Measurements from ENCODE around the gene CPA3.

CPA3 gene

GRCh38 chr3:148861277-148861869, 3.7 kb upstream of the CPA3 start:
- DNase-seq, result no peak

GRCh38 chr3:148863297-148863696, 1.8 kb upstream of the CPA3 start:
- DNase-seq, result no peak

- DNase-seq, result no peak
Measured at GRCh38 chr3:148863814-148864213, 1.3 kb upstream of the CPA3 start.

DNA sequence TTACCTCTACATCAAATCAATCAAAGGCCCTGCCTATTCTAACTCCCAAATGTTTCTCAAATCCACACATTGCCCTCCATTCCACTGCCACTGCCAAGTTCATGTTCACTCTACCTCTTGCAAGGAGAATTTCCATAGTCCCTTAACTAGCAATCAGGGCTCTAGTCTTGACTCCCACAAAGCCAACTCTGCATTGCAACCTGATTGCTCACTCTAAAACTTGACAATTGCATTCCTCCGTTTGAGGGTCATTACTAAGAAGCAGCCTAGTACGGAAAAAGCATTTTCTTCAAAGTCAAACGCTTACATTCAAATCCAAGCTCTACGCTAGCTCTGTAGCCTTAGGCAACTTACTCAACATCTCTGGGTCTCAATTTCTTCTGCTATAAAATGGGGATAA, 1.2 kb downstream of the CPA3 start:
- DNase-seq, result no peak

GRCh38 chr3:148873270-148873927, 8.3 kb downstream of the CPA3 start:
- DNase-seq, result no peak

GRCh38 chr3:148873977-148874376, 8.9 kb downstream of the CPA3 start:
- DNase-seq, result no peak

- DNase-seq, result no peak
Measured at GRCh38 chr3:148878095-148878494, 13.0 kb downstream of the CPA3 start.

DNA sequence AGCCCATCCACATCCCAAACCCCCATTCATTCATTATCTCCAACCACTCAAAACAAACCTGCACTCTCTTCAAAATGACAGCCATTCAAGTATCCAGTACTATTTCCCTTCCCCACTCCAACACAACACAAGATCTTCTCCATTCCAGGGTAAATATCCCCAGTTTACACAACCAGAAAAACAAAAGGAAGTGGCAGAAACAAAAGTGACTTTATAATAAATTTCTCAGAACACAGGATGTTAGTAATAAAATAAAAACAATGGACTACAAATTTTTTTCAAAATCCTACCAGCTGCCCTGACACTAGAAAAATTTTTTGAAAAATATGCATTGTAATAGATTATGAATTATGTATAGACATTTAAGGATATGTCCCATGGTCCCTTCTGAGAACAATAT, 14.2 kb downstream of the CPA3 start:
- no peak for DNase-seq

- DNase-seq, result no peak
Measured at GRCh38 chr3:148880681-148881080, 15.6 kb downstream of the CPA3 start.

DNA sequence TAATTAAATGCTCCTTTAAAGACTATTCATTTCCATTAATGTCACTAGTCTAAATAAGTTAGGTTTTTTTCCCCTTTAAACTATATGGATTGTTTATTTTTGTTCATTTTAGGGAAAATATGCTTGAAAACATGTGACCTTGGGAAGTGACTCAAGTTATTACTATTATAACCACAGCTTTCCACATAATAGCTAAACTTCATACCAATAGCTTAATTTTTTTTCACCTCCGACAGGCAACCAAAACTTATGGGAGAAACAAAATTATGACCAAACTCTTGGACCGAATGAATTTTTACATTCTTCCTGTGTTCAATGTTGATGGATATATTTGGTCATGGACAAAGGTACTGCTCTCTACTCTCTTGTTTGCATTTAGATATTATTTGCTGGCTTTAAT, 16.2 kb downstream of the CPA3 start:
- DNase-seq, result no peak

DNA sequence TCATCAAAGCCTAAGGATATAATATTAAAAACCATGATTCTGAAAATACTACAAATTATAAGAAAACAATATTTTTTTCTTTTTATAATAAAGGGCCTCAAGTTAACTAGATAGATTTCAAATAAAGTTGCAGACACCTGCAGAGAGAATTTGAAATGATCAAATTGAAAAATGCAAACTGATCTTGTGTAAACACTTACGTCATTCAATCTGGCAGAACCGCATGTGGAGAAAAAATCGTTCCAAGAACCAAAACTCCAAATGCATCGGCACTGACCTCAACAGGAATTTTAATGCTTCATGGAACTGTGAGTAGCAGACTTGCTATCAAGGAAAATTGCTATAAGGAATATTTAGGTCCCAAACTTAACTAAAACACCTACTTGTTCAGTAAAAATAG, 17.2 kb downstream of the CPA3 start:
- DNase-seq, result no peak

- DNase-seq, result no peak
Measured at GRCh38 chr3:148883163-148883562, 18.1 kb downstream of the CPA3 start.

DNA sequence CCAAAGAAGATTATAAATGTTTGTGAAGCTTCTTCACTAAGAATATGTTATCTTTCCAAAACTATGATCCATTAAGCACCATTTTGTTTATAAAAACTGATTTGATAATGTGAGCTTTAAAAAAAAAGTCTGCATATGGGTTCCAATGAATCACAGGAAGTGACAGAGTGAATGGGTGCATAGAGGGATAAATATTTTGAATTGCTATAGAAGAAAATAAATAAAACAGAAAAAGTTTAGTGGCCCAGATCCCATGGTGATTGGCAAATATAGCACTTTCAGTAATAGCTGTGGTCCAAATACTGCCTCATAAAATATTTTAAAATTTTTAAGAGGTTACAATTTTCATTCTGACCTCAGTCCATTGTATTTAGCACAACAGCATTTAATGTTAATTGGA, 19.2 kb downstream of the CPA3 start:
- no peak for DNase-seq

DNA sequence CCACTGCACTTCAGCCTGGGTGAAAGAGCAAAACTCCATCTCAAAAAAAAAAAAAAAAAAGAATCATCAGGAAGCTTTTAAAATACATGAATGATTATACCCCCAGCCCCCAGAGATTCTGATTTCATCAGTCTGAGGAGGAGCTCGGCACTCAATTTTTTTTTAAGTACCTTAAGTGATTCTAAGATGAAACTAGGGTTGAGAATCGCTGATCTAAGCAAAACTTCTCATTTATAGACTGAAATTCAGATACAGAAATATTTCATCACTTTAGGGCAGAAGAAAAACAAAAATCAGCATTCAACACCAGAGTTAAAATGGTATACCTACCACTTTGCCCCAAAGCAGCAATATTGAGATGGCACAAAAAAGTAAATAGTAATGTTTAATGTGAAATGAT, 24.7 kb downstream of the CPA3 start:
- no peak for DNase-seq

DNA sequence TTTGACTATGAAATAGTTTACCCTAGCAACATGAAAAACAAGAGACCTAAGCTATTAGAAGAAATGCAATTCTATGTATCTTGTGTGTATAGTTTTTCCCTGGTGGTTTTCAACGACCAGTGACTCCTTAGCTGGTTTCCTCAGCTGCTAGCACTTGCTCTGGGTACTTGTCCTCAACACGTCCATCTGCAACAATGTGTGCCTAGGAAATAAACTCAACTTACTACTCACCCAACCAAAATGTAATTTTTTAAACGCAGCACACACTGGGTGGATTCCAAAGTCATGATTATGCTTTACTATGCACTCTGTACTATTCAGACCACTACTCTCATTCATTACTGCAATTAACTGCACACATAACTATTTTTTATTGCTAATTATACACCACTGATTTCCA, 31.0 kb downstream of the CPA3 start:
- DNase-seq, result no peak

DNA sequence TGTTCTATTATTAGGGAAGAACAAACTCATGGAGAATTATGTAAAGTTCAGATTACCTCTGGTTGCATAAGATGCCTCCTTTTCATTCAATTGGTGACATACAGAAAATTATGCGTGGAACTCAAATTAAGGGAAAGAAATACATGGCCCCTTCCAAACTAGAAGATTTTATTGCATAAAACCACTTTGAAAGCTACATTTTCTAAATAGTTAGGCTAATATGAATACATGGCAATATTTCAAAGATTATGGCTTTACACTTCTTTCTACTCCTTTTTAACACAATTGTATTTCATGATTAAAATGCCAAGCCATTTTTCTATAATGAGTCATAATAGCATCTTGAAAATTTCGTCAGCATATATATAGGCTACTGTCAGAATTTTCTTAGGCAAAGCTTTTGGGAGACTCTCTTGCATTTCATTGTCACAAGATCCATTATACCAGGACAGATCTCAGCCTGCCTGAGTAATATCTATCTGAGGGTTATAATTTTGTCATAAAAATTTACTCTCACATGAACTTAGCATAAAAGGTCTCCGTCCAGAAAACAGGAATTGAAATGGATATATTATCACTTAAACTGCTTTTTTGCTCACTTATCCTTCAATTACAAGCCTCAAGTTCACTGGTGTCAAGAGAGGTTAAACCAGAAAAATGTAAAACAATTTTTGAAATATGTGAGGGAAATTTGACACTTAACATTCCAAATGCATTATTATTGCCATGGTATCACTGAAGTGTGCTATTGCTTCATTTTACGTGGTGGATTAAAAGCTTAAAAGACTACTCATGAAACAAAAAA, 37.1 kb downstream of the CPA3 start:
- DNase-seq, result no peak

- DNase-seq, result no peak
Measured at GRCh38 chr3:148903022-148903442, 37.9 kb downstream of the CPA3 start.

GRCh38 chr3:148903941-148904340, 38.8 kb downstream of the CPA3 start:
- DNase-seq, result no peak

DNA sequence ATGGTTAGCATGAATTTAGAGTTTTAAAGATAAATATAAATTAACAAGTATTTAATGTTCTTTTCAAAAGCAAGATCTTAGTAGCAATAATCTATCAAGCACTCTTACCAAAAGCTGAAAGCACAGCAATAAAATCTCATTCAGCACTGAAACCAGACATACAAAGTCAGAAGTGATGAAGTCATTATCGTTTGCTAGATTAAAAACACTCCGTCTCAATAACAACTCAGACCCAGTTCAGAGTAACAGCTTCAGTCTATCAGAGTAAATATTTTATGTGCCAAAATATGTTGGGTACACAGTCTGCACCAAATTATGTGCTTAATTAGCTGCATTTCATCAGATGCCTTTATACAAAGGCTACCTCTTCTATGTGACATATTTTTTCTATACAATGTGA, 41.6 kb downstream of the CPA3 start:
- no peak for DNase-seq

- DNase-seq, result no peak
Measured at GRCh38 chr3:148911173-148911572, 46.1 kb downstream of the CPA3 start.

GRCh38 chr3:148911592-148911991, 46.5 kb downstream of the CPA3 start:
- no peak for DNase-seq

DNA sequence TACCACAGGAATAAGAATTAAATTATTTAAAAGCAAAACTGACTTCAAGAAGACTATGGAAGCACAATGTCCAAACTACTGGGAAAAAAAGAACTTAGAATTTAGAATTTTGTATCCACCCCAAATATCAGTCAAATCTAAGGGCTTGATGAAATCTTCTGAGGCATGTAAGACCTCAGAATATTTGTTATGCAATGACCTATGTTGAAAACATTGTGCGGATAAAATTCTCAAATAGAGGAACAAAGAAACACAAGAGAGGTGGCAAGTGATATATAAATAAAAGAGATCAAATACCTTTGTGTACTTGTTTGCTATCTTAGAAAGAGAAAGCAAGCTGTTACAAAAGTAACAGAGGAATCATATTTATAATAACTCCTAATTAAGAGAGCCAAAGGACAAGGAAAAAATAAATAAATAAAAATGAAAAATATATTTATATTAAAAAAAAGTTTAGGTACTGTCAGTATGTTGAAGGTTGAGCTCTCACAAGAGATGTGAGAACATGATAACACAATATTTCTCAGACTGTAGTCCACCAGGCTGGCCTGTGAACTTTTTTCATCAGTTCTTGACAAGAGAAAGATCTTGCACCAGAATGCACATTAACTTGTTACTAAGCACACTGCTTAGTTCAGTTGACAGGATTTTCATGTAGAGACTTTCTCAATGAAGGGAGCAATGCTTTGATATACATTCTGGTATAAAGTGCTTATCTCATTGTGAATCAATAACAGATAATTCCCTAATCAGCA, 50.0 kb downstream of the CPA3 start:
- no peak for DNase-seq

GRCh38 chr3:148916132-148916531, 51.0 kb downstream of the CPA3 start:
- DNase-seq, result no peak

GRCh38 chr3:148922467-148922866, 57.4 kb downstream of the CPA3 start:
- no peak for DNase-seq

Measured in activated CD8-positive, alpha-beta memory T cell treated with anti-CD3 and anti-CD28 coated beads, Interleukin-2, amount 50 U/mL, for 48 hours (primary cell).